ENCODE data around the gene ALKBH2.

GRCh38 chr12:109065154-109065852 is 28.0 kb downstream of the ALKBH2 start:
- TF ChIP-seq CTCF (IDR thresholded peaks at IDR 0.05) = no peak
- no peak for TF ChIP-seq POLR2A (IDR thresholded peaks at IDR 0.05)
